Dedifferentiated amniotic fluid mesenchymal stem cell (primary cell): ENCODE data around the gene MPND.
A peak's percentile ranks its signal among the peaks of the same experiment; 100 is the strongest.

ENCODE experiments used
- DNase-seq: peaks from one replicate; pipeline ENCODE4 v3.0.0-alpha.2; 2016; ENCODE audit errors: extremely low spot score

MPND gene

DNA sequence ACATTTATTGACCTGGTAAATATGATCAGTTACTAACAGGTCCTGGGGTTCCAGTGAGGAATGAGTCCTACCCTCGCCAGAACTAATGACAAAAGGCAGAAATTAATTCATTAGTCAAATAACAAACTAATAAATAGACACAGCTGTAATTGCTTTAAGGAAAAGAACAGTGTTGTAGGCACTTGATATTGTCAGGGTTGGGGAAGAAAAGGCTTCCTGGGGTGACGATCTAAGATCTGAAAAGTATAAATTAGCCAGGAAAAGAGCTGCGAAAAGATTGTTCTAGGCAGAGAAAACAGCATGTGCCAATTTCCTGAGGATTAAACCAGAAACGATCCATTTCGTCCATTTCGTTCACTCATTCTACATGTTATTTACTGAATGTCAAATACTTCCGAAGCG is 58.4 kb downstream of the MPND start:
- DNase-seq: no peak

- DNase-seq: peak; percentile 100
Measured at GRCh38 chr19:4402171-4403004, 59.0 kb downstream of the MPND start, which contains the start of gene CHAF1A. CHAF1A (plus strand) TSS chr19:4402640; CDS start chr19:4402763, 123 bp downstream.

DNA sequence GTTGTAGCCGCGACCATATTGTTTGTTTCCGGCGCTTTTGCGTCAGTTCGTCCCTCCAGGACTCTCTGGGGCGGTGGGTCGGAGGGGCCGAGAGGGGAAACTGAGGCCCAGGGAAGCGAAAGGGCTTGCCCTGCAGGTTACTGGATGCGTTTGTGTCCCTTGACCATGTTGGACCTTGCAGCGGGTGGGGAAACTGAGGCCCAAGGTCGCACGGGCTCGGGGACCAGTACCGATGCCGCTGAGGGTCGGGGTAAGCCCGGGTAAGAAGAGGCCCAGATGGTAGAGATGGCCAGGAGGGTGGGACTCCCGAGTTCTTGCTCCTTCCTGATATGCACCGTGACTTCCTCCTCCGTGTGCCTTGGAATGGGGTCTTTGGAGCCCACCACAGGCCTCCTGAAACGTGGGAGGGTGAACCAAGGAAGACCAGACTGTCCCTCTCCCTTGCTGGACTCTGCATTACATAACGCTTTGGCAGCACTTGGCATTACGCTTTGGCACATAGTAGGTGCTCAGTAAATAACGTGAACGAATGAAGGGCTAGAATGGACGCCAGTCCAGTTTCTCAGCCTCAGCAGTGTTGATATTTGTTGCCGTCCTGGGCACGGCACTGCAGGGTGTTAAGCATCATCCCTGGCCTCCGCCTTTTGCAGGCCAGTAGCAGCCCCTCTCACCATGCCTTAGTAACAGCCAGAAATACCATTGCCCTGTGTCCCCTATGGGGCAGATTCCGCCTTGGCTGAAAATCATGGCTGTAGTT is 59.8 kb downstream of the MPND start:
- DNase-seq: no peak

GRCh38 chr19:4405977-4406376 is 62.6 kb downstream of the MPND start:
- no peak for DNase-seq

DNA sequence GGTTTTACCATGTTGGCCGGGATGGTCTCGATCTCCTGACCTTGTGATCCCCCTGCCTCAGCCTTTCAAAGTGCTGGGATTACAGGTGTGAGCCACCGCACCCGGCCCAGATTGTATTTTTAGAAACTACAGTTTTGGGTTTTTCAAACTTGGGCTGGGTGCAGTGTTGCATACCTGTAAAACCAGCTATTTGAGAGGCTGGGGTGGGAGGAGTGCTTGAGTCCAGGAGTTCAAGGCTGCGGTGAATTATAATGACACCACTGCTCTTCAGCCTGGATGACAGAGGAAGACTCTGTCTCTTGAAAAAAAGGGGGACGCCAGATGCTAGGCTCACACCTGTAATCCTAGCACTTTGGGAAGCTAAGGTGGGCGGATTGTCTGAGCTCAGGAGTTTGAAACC is 63.3 kb downstream of the MPND start:
- no peak for DNase-seq

DNA sequence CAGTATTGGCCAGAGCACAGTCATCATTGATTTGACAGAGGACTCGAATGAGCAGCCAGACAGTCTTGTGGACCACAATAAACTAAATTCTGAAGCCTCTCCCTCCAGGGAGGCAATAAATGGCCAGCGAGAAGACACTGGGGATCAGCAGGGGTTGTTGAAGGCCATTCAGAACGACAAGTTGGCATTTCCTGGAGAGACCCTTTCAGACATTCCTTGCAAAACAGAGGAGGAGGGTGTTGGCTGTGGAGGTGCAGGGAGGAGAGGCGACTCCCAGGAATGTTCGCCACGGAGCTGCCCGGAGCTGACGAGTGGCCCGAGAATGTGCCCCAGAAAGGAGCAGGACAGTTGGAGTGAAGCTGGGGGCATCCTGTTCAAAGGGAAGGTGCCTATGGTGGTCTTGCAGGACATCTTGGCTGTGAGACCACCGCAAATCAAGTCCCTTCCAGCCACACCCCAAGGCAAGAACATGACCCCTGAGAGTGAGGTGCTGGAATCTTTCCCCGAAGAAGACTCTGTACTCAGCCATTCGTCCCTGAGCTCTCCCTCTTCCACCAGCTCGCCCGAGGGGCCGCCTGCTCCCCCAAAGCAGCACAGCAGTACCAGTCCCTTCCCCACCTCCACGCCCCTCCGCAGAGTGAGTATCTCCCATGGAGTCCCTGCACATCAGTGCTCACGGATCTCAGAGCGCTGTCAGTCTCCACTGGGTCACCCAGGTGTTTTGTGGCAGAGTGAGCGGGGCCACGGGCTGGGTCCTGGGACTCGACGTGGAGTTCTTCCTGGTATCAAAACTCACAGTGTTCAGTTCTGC is 66.0 kb downstream of the MPND start:
- DNase-seq: no peak
